ENCODE measurements around the gene SBNO2.

GRCh38 chr19:1181606-1182005 is 7.5 kb upstream of the SBNO2 start:
- TF ChIP-seq ELF1 (tag; IDR thresholded peaks at IDR 0.05), result no peak
- no peak for TF ChIP-seq DLX4 (CRISPR knock-in tag; IDR thresholded peaks at IDR 0.05)
- no peak for TF ChIP-seq CTCF (IDR thresholded peaks at IDR 0.05 in 2 of 3, conservative IDR thresholded peaks at IDR 0.05 in 1 of 3; ENCODE audit: insufficient read depth in 2 of 3, low read depth in 1 of 3, low read length in 3 of 3)
- TF ChIP-seq RFX1 (IDR thresholded peaks at IDR 0.05), result no peak
- no peak for TF ChIP-seq EZH2 (IDR thresholded peaks at IDR 0.05; ENCODE audit: borderline replicate concordance, low read depth, low read length)
- no peak for TF ChIP-seq ZFP1 (CRISPR knock-in tag; IDR thresholded peaks at IDR 0.05)
